Measurements from ENCODE around the gene C2CD4C.

The C2CD4C gene

GRCh38 chr19:397321-397720 is 11.6 kb downstream of the C2CD4C start:
- TF ChIP-seq SIN3A (IDR thresholded peaks at IDR 0.05; ENCODE audit: borderline replicate concordance, insufficient read depth, low read length): no peak
- no peak for TF ChIP-seq POLR2AphosphoS5 (IDR thresholded peaks at IDR 0.05; ENCODE audit: low read depth, low read length)
- no peak for TF ChIP-seq FOXP2 (optimal IDR thresholded peaks at IDR 0.05; ENCODE audit: borderline replicate concordance, extremely low read depth, extremely low read length, insufficient read depth)
- no peak for TF ChIP-seq REST (IDR thresholded peaks at IDR 0.05; ENCODE audit: insufficient read depth in 1 of 2, low read depth in 2 of 2, low read length in 2 of 2)
- TF ChIP-seq TAF1 (IDR thresholded peaks at IDR 0.05; ENCODE audit: borderline replicate concordance, insufficient read depth, low read length): no peak

- TF ChIP-seq REST (IDR thresholded peaks at IDR 0.05; ENCODE audit: insufficient read depth in 1 of 2, low read depth in 2 of 2, low read length in 2 of 2) (no peak), SIN3A (IDR thresholded peaks at IDR 0.05; ENCODE audit: borderline replicate concordance, insufficient read depth, low read length) (no peak), POLR2AphosphoS5 (IDR thresholded peaks at IDR 0.05; ENCODE audit: low read depth, low read length) (no peak), TAF1 (IDR thresholded peaks at IDR 0.05; ENCODE audit: borderline replicate concordance, insufficient read depth, low read length) (no peak), FOXP2 (optimal IDR thresholded peaks at IDR 0.05; ENCODE audit: borderline replicate concordance, extremely low read depth, extremely low read length, insufficient read depth) (no peak)
Measured at GRCh38 chr19:395467-395866, 13.5 kb downstream of the C2CD4C start.

- no peak for TF ChIP-seq POLR2AphosphoS5 (IDR thresholded peaks at IDR 0.05; ENCODE audit: low read depth, low read length)
- TF ChIP-seq FOXP2 (optimal IDR thresholded peaks at IDR 0.05; ENCODE audit: borderline replicate concordance, extremely low read depth, extremely low read length, insufficient read depth): no peak
- no peak for TF ChIP-seq REST (IDR thresholded peaks at IDR 0.05; ENCODE audit: insufficient read depth in 1 of 2, low read depth in 2 of 2, low read length in 2 of 2)
- TF ChIP-seq SIN3A (IDR thresholded peaks at IDR 0.05; ENCODE audit: borderline replicate concordance, insufficient read depth, low read length): no peak
- no peak for TF ChIP-seq TAF1 (IDR thresholded peaks at IDR 0.05; ENCODE audit: borderline replicate concordance, insufficient read depth, low read length)
Measured at GRCh38 chr19:392375-392970, 16.5 kb downstream of the C2CD4C start.

- TF ChIP-seq SIN3A (IDR thresholded peaks at IDR 0.05; ENCODE audit: borderline replicate concordance, insufficient read depth, low read length) (no peak), POLR2AphosphoS5 (IDR thresholded peaks at IDR 0.05; ENCODE audit: low read depth, low read length) (no peak), REST (IDR thresholded peaks at IDR 0.05; ENCODE audit: insufficient read depth in 1 of 2, low read depth in 2 of 2, low read length in 2 of 2) (no peak), FOXP2 (optimal IDR thresholded peaks at IDR 0.05; ENCODE audit: borderline replicate concordance, extremely low read depth, extremely low read length, insufficient read depth) (no peak), TAF1 (IDR thresholded peaks at IDR 0.05; ENCODE audit: borderline replicate concordance, insufficient read depth, low read length) (no peak)
Measured at GRCh38 chr19:391726-392374, 17.1 kb downstream of the C2CD4C start.
